Endothelial cell of umbilical vein (primary cell): ENCODE data around the gene PRRC1. TPM values are rescaled to one million over a fixed set of nuclear protein-coding genes. Genes with fewer than 3 reads are reported as not detected.

ENCODE experiments used
- BruUV-seq: library from RNA; stranded (reverse); fragments of 400-500 nt; replicated peaks from 2 replicates; lab custom pipeline; 2021; lab: Mats Ljungman, UMichigan
- CTCF ChIA-PET: fragments of 300-600, 350-600 bp; sonication (Branson Sonifier 250); formaldehyde crosslinking; loops from one replicate; lab custom pipeline; 2021; ENCODE audit warnings: antibody characterized with exemption, inconsistent platforms; lab: Charles Lee
- POLR2A ChIA-PET: fragments of 300-600, 350-600 bp; sonication (Branson Sonifier 250); formaldehyde crosslinking; loops from one replicate; lab custom pipeline; 2021; ENCODE audit warnings: antibody characterized with exemption, inconsistent platforms; lab: Charles Lee
- DNase-seq: peaks from one replicate; pipeline ENCODE4 v3.0.0-alpha.2; 2011; ENCODE audit warnings: low read depth, low spot score
- FAIRE-seq: peaks from 2 replicates; lab custom pipeline; 2011; peaks lifted over from hg19 to GRCh38; lab: Jason Lieb, UNC
- H2AFZ ChIP-seq: 2 replicates; pipeline ENCODE4 v1.6.0; 2012; ENCODE audit warnings: low read depth, low read length, control low read depth, inconsistent platforms
- H3K27ac ChIP-seq: 2 replicates; pipeline ENCODE4 v1.5.1; 2011; ENCODE audit warnings: low read depth, mild to moderate bottlenecking, control low read depth, low read length, moderate library complexity; ENCODE audit not compliant: insufficient read depth
- H3K27me3 ChIP-seq, 2 experiments: 2 replicates each; pipeline versions ENCODE4 v1.6.0 to v1.6.1; 2011; ENCODE audit warnings: low read length in 2 of 2, mixed read lengths in 1 of 2; ENCODE audit not compliant: control insufficient read depth in 2 of 2, insufficient read depth in 2 of 2
- H3K36me3 ChIP-seq, 2 experiments: 2 replicates in 1 of 2; 3 replicates in 1 of 2; pipeline ENCODE4 v1.5.1; 2011; ENCODE audit warnings: low read length in 2 of 2, mild to moderate bottlenecking in 1 of 2, moderate library complexity in 1 of 2; ENCODE audit not compliant: control insufficient read depth in 2 of 2, insufficient read depth in 2 of 2; ENCODE audit errors: extremely low read depth in 1 of 2
- H3K4me1 ChIP-seq: 3 replicates; pipeline ENCODE4 v1.5.1; 2011; ENCODE audit warnings: mild to moderate bottlenecking, low read length; ENCODE audit not compliant: control insufficient read depth, insufficient read depth; ENCODE audit errors: extremely low read depth
- H3K4me2 ChIP-seq: 2 replicates; pipeline ENCODE4 v1.6.1; 2011; ENCODE audit warnings: low read length, control low read depth, mixed read lengths; ENCODE audit not compliant: insufficient read depth
- H3K4me3 ChIP-seq, 3 experiments: fragments of 200-600 bp in 1 of 3; sonication (generic), shearing (Covaris generic) in 1 of 3; replicated peaks in 1 of 3; 2 replicates each; pipeline ENCODE4 v1.5.1; 2011 to 2016; ENCODE audit warnings: control low read depth in 3 of 3, low read length in 3 of 3, mild to moderate bottlenecking in 2 of 3, inconsistent platforms in 1 of 3, low read depth in 1 of 3, moderate library complexity in 1 of 3; ENCODE audit not compliant: insufficient read depth in 1 of 3
- H3K79me2 ChIP-seq: 2 replicates; pipeline ENCODE4 v1.6.0; 2012; ENCODE audit warnings: low read length, inconsistent platforms; ENCODE audit not compliant: control insufficient read depth, insufficient read depth
- H3K9ac ChIP-seq: replicated peaks from 2 replicates; pipeline ENCODE3; 2011; ENCODE audit warnings: low read length, control low read depth; ENCODE audit not compliant: insufficient read depth; ENCODE audit errors: extremely low read depth
- H3K9me1 ChIP-seq: replicated peaks from 3 replicates; pipeline ENCODE4 v1.6.0; 2011; ENCODE audit warnings: mild to moderate bottlenecking, low read length; ENCODE audit not compliant: control insufficient read depth, insufficient read depth; ENCODE audit errors: extremely low read depth
- H3K9me3 ChIP-seq: replicated peaks from 2 replicates; pipeline ENCODE4 v1.5.1; 2012; ENCODE audit warnings: low read length, inconsistent platforms; ENCODE audit not compliant: control insufficient read depth, insufficient read depth
- H4K20me1 ChIP-seq: replicated peaks from 2 replicates; pipeline ENCODE3; 2011; ENCODE audit warnings: mild to moderate bottlenecking, low read length; ENCODE audit not compliant: control insufficient read depth, insufficient read depth; ENCODE audit errors: extremely low read depth
- FOS ChIP-seq: IDR thresholded peaks from 2 replicates; pipeline ENCODE4 v1.6.1; 2011; ENCODE audit warnings: mild to moderate bottlenecking, low read length, moderate library complexity, borderline replicate concordance; ENCODE audit not compliant: insufficient read depth
- JUN ChIP-seq: IDR thresholded peaks from 2 replicates; pipeline ENCODE4 v1.6.1; 2011; ENCODE audit warnings: borderline replicate concordance, low read depth; ENCODE audit not compliant: insufficient read length, insufficient read depth
- MYC ChIP-seq: IDR thresholded peaks from one replicate; pipeline ENCODE4 v1.6.1; 2011; ENCODE audit warnings: mild to moderate bottlenecking, low read depth, low read length
- POLR2A ChIP-seq: IDR thresholded peaks from 2 replicates; pipeline ENCODE4 v1.6.1; 2012; ENCODE audit warnings: low read depth, mild to moderate bottlenecking, control low read depth, low read length
- dilution Hi-C: fragments of 300-500 bp; cut with MboI; formaldehyde crosslinking; loops from one replicate; pipeline ENCODE4 v1.15.0; 2019; ENCODE audit warnings: low sequenced_read_pairs; ENCODE audit not compliant: extremely low pct_ligation_motif_present
- intact Hi-C: fragments of 100-400 bp; cut with micrococcal nuclease; formaldehyde crosslinking; loops from one replicate; pipeline ENCODE4 v1.10.0; 2022
- polyA plus RNA-seq, 4 experiments: library from polyadenylated mRNA; depleted of rRNA in 3 of 4; stranded (reverse) in 3 of 4; unstranded in 1 of 4; fragments of >200 nt; gene quantifications; 2 replicates each; pipeline versions ENCODE4 v1.2.1 to v1.2.3, GENCODE V29; 2011 to 2012; ENCODE audit warnings: missing spikeins in 1 of 4
- total RNA-seq: library from RNA; stranded (reverse); gene quantifications from 2 replicates; pipeline ENCODE4 v1.2.3, GENCODE V29; 2021
- TF ChIP-seq, protein P1 (sequence below): IDR thresholded peaks from 2 replicates; pipeline ENCODE4 v1.6.1; 2011; ENCODE audit not compliant: insufficient read depth, insufficient read length

PRRC1 gene
- total and polyA plus RNA-seq, 2 donors (not counting 3 experiments of a cell fraction or from before 2014, with no cell fraction given): 64.4 to 77.6 TPM

DNA sequence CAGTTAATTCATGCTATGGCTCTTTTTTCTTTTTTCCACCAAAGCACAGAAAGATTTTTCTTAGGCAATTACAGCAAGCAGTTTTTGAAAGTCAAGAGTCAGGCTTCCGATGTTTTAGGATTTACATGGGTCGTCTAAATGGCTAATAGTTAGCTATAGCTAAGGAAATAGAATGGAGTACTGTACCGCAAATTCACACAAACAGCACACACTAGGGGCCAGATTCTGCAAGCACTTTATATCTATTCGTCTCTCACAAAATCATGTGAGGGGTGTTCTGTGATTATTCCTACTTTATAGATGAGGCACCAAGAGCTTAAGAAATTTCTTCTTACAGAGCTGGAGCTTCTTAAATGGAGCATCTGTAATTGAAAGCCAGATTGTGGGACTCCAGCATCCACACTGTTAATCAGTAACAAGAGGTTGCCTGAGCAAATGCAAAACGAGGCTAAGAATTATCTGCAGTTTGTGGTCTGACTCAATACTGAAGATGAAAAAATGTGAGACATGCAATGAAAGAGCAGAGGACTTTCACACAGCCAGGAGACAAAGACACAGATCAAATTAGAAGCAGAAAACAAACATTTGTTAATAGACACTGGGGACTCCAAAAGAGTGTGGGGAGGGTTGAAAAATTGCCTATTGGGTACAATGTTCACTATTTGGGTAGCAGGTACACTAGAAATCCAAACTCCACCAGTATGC is 68.8 kb downstream of the PRRC1 start:
- POLR2A ChIA-PET: no interaction called here
- TF ChIP-seq JUN (no peak), FOS (no peak)
- TF ChIP-seq, protein P1, sequence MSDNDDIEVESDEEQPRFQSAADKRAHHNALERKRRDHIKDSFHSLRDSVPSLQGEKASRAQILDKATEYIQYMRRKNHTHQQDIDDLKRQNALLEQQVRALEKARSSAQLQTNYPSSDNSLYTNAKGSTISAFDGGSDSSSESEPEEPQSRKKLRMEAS: no peak
- intact Hi-C loops: no loop called here

GRCh38 chr5:127586811-127587210 is 69.4 kb downstream of the PRRC1 start:
- H3K9me3 ChIP-seq: no peaks in the 10 kb centered on the region
- peaks cover 6 to 13% of the 10 kb centered on the region in 2 experiments for H3K27me3 ChIP-seq
- H3K4me2 ChIP-seq: no peak overlapping the region
- H3K36me3 ChIP-seq: no peaks in the 10 kb centered on the region
- DNase-seq (no peak), FAIRE-seq (no peak)
- TF ChIP-seq JUN (no peak), MYC (no peak), POLR2A (no peak), FOS (no peak)
- H3K9ac ChIP-seq: no peak overlapping the region
- ChIA-PET POLR2A (no interaction called here), CTCF (interaction anchor here (1.4 kb wide), 1 partner anchor 9 kb away, joined by 3 read pairs; no protein-coding TSS in a partner anchor)
- no TSS peak for BruUV-seq
- intact Hi-C loops (no loop called here), dilution Hi-C loops (no loop called here)
- H3K9me1 ChIP-seq: no peaks in the 10 kb centered on the region
- no peaks in the 10 kb centered on the region for H3K4me1 ChIP-seq
- no peak overlapping the region for H3K4me3 ChIP-seq
- H3K27ac ChIP-seq: no peak overlapping the region
- H4K20me1 ChIP-seq: no peaks in the 10 kb centered on the region
- H2AFZ ChIP-seq: no peak overlapping the region
- H3K79me2 ChIP-seq: no peaks in the 10 kb centered on the region

More for the DNA sequence above, 68.8 kb downstream of the PRRC1 start:
- H3K36me3 ChIP-seq: no peaks in the 10 kb centered on the region
- H3K4me2 ChIP-seq: no peak overlapping the region
- no peak overlapping the region for H3K27ac ChIP-seq
- no peaks in the 10 kb centered on the region for H3K79me2 ChIP-seq
- DNase-seq (no peak), FAIRE-seq (no peak)
- H3K9me3 ChIP-seq: no peaks in the 10 kb centered on the region
- H2AFZ ChIP-seq: no peak overlapping the region
- CTCF ChIA-PET: interaction anchor here (1.3 to 1.4 kb wide), 2 partner anchors 9 to 22 kb away, joined by 3 to 5 read pairs; no protein-coding TSS in a partner anchor
- no peak overlapping the region for H3K9ac ChIP-seq
- no peaks in the 10 kb centered on the region for H4K20me1 ChIP-seq
- no TSS peak for BruUV-seq
- no peak overlapping the region for H3K4me3 ChIP-seq
- H3K9me1 ChIP-seq: no peaks in the 10 kb centered on the region
- dilution Hi-C loops: no loop called here
- H3K27me3 ChIP-seq: peaks cover 4 to 9% of the 10 kb centered on the region in 2 experiments
- H3K4me1 ChIP-seq: no peaks in the 10 kb centered on the region
